GM19035 (cell line): ENCODE measurements around the gene ZNF880.
"Not testable (repeated sequence)": the region's sequence is repeated elsewhere in the genome, so short reads cannot be mapped to it uniquely, and the experiment has no call there.

Experiments
- ATAC-seq: cut with Tn5 transposase; IDR thresholded peaks from one replicate; pipeline ENCODE4 v1.9.1; 2021; ENCODE audit not compliant: unreplicated experiment

Gene ZNF880

DNA sequence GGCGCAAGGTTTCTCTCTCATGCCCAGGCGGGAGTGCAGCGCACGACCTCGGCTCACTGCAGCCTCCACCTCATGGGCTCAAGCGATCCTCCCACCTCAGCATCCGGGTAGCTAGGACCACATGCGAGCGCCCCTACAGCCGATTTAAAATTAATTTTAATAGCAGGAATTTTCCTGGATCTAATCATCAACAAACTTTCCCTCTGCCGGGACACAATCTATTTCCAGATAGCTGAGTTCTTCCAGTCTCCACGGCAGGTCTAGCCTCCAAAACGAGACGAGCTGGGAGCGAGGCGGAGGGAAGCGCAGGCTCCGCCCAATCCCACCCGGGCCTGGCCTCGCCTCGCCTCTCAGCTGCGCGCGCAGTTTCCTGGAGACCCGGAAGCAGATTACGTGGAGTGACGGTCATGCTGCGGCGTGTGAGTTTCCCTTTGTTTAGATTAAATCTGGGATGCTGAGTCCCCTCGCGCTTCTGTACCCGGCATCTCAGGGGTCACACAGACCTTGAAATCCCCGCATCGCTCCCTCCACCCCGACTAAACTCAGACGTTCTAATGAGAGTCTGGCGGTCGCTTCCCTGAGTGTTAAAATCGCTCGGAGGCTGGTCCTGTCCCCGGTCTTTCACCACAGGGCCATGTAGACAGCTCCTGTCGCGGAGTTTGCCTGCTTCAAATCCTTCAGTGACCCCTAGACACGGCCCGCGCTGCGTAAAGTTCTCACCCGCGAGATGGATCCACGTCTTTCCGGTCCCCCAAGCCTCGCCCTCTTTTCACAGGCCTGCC, at the start of gene ZNF880:
ZNF880 (plus strand) TSS at position 365 of the 782 bp plus-strand sequence; CDS start at position 408, 43 bp downstream.
- ATAC-seq: no peak

DNA sequence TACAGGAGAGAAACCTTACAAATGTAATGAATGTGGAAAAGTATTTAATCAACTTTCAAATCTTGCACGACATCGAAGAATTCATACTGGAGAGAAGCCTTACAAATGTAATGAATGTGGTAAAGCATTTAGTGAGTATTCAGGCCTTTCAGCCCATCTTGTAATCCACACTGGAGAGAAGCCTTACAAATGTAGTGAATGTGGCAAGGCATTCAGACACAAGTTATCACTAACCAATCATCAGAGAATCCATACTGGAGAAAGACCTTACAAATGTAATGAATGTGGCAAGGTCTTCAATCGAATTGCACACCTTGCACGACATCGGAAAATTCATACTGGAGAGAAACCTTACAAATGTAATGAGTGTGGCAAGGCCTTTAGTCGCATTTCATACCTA, 47.3 kb upstream of the ZNF880 start:
- no peak for ATAC-seq

DNA sequence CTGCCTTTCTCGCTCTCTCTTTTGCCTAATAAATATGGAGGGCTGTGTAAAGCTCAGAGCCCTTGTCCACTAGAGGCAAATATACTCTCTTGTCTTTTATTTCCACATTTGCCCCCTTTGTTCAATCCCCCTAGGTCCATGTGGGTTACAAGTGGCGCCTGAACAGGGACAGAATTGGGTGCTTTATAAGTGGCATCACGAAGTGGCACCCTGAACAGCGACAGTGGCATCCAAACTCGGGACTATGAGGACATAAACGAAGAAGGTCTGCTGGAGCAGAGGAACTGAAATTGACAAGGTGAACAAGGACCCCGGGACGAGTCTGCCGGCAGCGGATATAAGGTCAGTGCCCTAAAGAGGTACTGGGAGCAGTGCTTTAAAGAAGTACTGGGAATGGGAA, 38.0 kb upstream of the ZNF880 start:
- no peak for ATAC-seq

DNA sequence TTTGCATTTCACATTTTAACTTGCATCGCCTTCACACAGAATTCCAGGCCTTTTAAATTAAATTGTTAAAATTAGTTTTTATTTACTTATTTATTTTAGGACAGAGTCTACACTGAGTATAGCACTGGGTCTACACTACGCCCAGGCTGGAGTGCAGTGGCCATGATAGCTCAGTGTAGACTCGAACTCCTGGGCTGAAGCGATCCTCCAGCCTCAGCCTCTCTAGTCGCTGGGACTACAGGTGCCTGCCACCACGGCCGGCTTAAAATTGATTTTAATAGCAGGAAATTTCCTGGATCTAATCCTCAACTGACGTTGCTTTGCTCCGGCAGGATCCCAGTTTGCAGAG, 34.0 kb upstream of the ZNF880 start:
- ATAC-seq: no peak

DNA sequence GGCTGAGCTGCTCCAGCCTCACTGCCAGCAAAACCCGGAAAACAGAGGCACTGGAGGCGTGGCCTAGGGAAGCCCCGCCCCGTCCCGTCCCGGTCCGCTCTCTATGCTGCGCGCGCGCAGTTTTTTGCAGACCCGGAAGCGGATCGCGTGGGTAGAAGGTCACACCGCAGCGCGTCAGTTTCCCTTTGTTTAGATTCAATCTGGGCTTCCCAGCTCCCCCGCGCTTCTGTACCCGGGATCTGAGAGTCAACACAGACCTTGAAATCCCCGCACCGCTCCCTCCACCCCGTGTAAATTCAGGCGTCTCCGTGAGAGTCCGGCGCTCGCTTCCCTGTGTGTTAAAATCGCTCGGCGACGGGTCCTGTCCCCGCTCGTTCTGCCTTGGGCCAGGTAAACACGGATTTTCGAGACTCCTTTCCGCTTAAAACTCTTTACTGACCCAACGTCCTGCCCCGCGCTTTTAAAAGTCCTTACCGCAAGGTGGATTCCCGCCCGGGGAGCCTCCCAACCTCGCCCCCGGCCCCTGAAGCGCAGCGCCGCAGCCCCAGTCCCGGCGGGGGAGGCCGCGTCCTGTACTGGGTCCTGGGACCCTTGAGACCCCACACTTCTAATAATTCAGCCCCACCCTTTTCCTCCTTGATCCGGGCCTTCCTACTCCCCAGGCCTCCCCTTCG, 33.5 kb upstream of the ZNF880 start, which contains the start of gene ZNF610:
ZNF610 (plus strand) TSS at position 127 of the 674 bp plus-strand sequence. CDS start 12,930 bp downstream, outside the sequence.
- ATAC-seq: peak; percentile 68

DNA sequence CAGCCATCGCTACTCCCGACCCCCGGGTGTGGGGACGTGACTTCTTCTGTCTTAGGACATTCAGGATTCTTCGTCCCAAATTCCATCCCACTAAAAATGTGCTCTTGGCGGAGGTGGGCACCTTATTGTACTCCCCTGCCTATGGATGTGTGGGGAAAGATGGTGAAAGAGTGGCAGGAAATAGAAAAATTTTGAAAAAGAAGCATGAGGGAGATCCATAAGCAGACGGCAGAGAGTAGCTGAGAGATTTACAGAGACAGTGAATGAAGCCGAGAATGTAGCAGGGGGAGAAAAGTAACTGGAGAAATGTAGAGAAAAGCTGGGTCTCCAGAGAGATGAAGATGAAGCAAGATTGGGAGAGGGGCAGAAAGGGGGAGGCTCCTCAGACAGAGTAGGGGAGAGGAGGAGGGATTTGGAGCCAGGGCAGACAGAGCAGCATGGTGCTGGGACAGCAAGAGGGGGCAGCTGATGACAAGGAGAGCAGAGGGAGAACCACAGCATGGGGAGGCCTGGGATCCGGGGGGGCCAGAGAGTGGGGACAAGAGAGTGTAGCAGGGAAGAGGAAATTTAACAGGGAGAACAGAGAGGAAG, 32.8 kb upstream of the ZNF880 start:
- no peak for ATAC-seq

DNA sequence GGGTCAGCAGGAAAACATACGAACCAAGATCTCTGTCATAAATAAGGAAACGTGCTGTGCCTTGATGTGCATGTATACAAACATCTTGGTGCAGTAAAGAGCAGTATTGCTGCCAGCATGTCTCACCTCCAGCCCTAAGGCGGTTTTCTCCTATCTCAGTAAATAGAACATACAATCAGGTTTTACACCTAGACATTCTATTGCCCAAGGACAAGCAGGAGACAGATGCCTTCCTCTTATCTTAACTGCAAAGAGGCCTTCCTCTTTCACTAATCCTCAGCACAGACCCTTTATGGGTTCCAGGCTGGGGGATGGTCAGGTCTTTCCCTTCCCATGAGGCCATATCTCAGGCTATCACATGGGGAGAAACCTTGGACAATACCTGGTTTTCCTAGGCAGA, 30.7 kb upstream of the ZNF880 start:
- not testable (repeated sequence) for ATAC-seq

DNA sequence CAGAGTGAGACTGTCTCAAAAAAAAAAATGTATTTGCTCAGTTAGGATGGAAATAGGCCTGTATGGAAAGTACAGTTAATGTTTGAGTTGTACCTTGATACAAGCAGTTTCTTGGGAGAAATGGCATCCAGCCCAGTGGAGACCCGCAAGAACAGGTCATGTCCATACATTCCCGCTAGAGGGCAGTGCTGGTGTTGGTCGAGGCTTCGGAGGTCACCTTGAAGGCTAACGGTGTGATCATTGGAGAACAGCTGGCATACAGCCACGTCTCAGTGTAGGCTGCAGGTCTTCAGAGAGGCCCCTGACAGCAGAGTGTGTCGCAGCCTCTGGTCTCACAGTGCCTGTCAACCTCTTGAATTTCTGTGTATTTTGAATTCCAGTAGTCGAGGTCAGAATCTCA, 26.2 kb upstream of the ZNF880 start:
- ATAC-seq: no peak

DNA sequence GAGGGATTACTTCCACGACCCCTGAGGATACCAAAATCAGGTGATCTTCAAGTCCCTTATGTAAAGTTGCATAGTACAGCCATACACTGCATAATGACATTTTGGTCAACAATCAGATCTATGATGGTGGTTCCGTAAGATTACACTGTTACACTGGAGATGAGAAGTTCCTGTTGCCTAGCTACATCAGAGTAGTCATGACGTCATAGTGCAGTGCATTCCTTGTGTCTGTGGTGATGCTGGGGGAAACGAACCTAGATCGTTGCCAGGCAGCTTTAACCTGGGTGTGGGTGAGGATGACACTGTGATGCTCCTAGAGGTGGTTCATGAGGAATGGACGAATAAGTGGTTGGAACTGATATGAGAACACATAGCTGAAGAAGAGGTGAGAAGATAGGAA, 24.6 kb upstream of the ZNF880 start:
- ATAC-seq: no peak

DNA sequence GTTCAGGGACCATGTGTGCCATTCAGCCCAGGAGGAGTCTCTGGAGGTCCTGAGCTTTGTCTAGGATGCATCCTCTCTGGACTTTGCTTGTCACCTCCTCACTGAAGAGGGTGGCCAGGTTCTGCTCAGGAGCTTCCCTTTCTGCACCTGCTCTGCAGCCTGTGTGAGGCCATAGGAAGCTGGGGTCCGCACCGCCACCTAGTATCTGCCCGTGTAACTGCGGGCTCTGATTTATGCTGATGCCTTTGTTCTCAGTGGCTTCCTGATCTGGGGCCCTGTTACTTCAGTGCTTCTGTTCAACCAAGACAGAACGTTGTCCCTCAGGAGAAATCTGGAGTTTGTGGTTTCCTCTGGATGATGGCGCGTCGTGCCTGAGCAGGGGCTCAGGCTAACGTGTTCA, 18.2 kb upstream of the ZNF880 start:
- no peak for ATAC-seq

DNA sequence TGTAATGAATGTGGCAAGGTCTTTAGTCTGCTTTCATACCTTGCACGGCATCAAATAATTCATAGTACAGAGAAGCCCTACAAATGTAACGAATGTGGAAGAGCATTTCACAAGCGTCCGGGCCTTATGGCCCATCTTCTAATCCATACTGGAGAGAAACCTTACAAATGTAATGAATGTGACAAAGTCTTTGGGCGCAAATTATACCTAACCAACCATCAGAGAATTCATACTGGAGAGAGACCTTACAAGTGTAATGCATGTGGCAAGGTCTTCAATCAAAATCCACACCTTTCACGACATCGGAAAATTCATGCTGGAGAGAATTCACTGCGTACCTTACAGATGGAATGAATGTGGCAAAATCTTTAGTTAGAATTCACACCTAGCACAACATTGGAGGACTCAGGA, 3.3 kb upstream of the ZNF880 start:
- ATAC-seq: no peak

DNA sequence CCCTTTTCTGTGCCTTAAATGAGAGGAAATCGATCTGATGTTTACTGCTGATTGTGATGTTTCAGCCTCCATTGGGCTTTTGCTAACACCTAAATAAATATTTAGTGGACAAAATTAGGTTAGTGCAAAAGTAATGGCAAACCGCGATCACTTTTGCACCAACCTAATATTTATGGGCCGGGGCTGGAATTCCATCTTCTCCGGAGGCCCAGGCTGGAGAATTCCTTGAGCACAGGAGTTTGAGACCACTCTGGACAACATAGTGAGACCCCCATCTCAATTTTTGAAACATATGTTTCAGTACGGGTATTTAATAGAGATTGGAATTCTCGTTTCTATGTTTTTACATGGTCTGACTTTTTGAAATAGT, 603 bp downstream of the ZNF880 start:
- no peak for ATAC-seq

DNA sequence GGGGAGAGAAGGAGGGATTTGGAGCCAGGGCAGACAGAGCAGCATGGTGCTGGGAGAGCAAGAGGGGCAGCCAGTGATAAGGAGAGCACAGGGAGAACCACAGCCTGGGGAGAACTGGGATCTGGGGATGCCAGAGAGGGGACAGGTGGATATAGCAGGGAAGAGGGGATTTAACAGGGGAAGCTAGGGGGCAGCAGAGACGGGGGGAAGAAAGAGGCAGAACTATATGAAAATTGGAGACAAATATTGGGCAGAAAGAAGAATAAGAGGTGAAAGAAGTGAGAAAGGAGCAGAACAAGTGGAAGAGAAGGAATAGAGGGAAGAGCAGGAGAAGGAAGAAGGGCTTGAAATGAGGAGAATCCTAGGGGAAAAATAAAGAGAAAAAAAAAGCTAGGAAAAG, 21.4 kb downstream of the ZNF880 start:
- no peak for ATAC-seq

DNA sequence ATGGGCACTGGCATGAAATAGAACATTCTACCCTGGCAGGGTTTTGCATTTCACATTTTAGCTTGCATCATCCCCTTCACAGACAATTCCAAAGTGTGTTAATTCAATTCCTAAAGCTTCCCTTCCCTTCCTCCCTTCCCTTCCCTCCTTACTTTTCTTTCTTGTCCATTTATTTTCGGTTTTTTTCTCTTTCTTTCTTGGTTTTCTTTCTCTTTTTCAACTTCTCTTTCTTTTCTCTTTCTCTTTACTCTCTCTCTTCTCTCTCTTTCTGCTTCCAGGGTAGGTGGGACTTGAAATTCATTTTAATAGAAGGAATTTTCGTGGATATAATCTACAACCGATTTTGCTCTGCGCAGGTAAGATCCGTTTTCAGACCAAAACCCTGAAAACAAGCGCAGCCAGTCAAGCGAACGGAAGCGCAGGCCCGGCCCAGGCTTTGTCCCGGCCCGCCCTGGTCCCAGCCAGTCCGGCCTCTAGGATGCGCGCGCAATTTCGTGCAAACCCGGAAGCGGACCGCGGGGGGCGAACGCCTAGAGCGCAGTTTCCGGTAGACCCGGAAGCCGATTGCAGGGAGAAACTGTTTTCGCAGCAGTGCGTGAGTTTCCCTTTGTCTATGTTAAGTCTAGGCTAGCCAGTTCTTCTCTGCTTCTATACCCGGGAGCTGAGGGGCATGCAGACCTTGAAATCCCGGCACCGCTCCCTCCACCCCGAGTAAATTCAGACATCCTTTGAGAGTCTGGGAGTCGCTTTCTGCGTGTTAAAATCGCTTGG, 27.8 kb downstream of the ZNF880 start, which contains the start of gene ZNF528:
ZNF528 (plus strand) TSS at position 540 of the 771 bp plus-strand sequence. CDS start 4,165 bp downstream, outside the sequence.
- peak; percentile 71 for ATAC-seq

DNA sequence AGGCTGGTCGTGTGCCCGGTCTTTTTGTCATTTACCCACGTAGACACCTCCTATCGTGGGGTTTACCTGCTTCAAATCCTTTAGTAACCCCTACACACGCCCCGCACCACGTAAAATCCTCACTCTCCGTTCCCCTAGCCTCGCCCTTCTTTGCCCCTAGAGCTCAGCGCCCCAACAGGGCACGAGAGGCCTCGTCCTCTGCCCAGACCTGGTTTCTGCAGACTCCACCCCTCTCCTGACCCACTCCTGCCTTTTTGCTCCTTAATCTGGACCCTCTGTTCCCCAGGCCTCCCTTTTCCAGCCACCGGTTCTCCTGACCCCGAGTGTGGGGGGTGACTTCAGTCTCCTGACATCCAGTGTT, 28.3 kb downstream of the ZNF880 start:
- no peak for ATAC-seq

DNA sequence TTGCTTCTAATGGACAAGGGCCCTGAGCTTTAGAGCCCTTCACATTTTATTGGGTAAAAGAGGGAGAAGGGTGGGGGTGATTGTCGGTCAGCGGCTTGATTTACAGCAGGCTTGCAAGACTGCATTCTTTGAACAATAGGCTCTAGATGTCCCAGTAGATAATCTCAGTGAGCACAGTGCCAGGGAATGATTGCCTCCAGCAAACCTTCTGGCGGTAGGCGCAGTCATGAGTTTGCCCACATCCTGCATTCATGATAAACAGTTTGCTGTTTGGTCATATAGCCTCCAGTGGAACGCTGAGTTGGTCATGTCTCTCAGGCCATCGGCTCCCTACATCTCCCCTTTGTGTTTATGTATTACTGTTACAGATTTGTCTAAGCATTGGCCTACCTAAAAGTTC, 40.6 kb downstream of the ZNF880 start:
- ATAC-seq: no peak

DNA sequence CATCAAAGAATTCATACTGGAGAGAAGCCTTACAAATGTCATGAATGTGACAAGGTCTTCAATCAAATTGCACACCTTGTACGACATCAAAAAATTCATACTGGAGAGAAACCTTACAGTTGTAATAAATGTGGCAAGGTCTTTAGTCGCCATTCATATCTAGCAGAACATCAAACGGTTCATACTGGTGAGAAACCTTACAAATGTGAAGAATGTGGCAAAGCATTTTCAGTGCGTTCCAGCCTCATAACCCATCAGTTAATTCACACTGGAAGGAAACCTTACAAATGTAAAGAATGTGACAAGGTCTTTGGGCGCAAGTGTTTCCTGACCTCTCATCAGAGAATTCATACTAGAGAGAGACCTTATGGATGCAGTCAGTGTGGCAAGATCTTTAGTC, 46.0 kb downstream of the ZNF880 start:
- no peak for ATAC-seq

DNA sequence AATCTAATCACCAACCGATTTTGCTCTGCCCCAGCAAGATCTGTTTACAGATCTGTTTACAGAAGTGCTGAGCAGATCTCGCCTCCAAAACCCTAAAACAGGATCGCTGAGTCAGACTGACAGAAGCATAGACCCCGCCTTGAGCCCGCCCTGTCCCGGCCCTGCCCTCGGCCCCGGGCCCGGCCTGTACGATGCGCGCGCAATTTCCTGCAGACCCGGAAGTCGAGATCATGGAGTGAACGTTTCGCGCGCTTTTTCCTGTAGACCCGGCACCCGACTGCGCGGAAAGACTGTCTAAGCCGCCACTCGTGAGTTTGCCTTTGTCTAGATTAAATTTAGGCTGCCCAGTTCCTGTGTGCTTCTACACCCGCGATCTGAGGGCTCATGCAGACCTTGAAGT, 59.2 kb downstream of the ZNF880 start, which contains the start of gene ZNF534:
ZNF534 (plus strand) TSS at position 212 of the 400 bp plus-strand sequence. CDS start 2,327 bp downstream, outside the sequence.
- no peak for ATAC-seq
